Stimulated activated CD4-positive, alpha-beta T cell treated with anti-CD3 and anti-CD28 coated beads, Interleukin-1b, Interleukin-23, amount 100 ng/mL, for 24 hours (primary cell): ENCODE data around the gene SIGLEC9.

ENCODE experiments used
- DNase-seq, 4 experiments: peaks; one replicate each; pipeline ENCODE4 v3.0.0-alpha.2; 2020; ENCODE audit warnings: low read depth in 4 of 4, low spot score in 1 of 4

The SIGLEC9 gene

DNA sequence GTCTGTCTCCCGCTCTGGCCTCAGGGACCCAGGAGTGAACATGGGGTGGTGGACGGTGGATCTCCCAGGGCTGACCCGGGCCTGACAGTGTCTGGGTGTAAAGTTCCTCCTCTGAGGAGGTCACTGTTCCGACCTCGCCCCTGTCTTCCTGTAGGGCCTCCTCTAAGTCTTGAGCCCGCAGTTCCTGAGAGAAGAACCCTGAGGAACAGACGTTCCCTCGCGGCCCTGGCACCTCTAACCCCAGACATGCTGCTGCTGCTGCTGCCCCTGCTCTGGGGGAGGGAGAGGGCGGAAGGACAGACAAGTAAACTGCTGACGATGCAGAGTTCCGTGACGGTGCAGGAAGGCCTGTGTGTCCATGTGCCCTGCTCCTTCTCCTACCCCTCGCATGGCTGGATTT lies at the start of gene SIGLEC9:
Gene SIGLEC9, plus strand, starts transcription at position 178 of the 400 bp plus-strand sequence. Its CDS starts 69 bp downstream, at position 247.
- DNase-seq, result no peak

DNA sequence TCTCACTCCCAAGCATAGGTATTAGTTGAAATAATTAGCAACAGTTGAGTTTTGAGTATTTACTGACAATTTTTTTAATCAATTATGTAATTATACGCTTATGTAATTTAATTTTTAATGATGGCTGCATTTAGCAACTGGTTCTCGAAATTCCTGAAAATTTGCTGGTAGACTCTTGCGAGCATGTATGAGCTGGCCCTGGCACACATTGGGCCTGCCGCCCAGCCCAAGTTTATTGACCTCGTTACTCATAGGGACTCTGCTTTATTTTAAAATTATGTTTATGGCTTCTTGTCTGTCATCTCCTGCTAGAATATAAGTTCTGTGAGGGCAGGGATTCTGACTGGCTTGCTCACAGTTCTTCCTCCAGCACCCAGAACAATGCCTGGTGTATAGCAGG lies 48.7 kb upstream of the SIGLEC9 start:
- DNase-seq, result no peak

DNA sequence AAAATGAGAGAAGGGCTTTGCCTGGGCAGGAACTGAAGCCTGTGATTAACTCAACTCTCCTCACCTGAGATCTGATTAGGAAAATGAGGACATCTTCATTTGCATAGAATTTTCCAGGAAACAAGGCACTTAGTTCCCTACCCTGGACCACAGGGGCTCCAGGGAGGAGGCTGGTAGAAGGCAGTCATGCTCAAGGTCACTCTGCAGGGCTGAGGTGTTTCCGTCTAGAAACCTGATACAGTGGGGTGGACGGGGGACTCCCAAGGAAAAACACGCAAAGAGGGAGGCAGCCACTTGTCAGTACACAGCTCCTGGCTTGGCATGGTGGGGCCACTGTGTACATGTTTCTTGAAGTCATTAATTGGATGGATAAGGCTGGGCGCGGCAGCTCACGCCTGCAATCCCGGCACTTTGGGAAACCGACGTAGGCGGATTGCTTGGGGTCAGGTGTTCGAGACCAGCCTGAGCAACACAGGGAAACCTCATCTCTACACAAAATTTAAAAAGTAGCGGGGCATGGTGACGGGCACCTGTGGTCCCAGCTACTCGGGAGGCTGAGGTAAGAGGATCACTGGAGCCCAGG lies 48.0 kb upstream of the SIGLEC9 start:
- no peak for DNase-seq

DNA sequence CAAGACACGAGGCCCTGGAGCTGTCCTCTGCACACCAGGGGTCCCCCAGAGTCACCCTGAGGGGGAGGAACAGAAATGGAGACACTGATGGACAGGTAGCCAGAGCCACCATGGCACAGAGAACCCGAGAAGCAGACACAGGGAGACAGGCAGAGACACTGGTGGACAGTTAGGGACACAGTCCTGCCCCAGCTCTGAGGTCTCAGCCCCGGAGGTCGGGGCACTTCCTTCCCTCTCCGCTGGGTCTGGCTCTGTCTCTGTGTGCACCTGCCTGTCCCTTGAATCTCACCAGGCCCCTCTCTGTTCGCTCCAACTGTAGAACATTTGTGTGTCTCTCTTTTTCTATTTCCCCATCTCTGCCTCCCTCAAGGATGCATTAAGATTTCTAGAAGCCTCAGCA lies 46.6 kb upstream of the SIGLEC9 start:
- DNase-seq, result no peak

DNA sequence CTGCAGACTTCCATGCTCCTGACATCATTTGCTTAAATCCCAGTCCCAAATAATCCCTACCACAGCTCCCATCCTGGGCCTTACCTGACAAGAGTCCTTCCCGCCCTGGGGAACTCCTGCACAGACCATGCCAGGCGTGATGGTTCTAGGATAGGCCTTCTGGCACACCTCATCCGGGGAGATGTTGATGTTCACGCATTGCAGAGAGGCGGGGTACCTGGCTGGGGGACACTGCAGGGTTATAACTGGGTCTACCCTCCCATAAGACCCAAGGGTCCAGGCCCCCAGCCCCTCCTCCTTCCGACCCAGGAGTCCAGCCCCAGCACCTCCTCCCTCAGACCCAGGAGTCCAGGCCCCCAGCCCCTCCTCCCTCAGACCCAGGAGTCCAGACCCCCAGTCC lies 46.0 kb upstream of the SIGLEC9 start:
- no peak for DNase-seq

DNA sequence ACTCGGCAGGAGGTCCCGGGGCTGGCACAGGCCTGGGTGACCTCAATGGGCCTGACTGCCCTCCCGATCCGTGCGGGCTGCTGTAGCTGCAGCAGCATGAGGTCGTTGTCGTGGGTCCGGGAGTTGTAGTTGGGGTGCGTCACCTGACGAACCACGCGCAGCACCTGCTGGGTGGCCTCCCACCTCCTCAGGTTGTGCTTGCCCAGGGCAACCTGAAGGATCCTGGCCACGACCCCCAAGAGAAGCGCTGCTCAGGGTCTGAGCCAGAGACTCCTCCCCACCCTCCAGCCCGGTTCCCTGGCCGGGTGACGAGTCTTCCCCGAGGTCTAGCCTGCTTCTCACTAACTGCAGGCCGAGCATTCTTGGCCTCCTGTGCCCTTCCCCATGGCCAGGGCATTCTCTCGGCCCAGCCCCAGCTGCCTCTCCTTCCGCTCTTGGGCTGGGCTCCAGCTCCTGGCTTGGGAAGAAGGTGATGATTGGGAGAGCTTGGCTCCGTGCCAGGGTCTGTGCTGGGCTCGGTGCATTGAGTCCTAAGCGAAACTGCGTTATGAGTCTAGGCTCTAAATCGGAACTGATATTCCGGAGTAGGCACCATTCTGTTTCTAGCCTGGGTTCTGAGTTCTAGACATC lies 45.1 kb upstream of the SIGLEC9 start:
- no peak for DNase-seq

DNA sequence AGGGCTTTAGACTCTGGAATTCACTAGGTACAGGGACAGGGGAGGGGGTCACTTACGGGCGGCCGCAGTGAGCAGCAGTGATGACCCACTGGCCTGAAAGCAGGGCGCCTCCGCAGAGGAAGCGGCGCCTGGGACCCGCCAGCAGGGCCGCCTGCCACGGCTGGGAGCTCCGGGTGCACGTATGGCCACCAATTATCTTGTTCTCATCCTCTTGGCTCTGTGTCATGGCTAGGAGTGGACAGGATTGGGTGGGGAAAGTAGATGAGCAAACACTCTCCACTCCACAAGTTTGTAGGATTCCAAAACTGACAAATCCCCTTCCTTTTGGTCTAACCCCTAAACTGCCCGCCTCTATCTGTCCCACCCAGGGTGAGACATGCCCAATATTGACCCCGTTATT lies 43.2 kb upstream of the SIGLEC9 start:
- no peak for DNase-seq

DNA sequence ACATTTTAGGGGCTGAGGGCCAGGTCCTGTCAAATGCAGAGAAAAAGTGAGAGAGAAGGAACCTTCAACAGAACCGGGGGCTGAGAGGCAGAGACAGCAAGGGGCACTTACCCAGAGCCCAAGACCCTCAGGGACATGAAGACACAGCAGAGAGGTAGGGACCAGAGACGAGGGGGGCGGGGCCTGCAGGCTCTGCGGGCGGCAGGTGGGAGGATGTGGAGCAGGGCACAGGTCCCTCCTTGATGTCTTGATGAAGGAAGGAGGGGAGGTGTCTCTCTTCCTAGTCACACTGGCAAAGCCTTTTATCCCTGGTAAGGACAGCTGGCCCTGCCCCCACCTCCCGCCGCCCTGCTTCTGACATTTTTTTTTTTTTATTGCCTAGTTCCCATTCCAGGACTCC lies 42.1 kb upstream of the SIGLEC9 start, which contains the start of gene KLK14:
Gene KLK14, minus strand, starts transcription at position 277 of the 400 bp plus-strand sequence. Its CDS starts 273 bp downstream, at position 4.
- no peak for DNase-seq

DNA sequence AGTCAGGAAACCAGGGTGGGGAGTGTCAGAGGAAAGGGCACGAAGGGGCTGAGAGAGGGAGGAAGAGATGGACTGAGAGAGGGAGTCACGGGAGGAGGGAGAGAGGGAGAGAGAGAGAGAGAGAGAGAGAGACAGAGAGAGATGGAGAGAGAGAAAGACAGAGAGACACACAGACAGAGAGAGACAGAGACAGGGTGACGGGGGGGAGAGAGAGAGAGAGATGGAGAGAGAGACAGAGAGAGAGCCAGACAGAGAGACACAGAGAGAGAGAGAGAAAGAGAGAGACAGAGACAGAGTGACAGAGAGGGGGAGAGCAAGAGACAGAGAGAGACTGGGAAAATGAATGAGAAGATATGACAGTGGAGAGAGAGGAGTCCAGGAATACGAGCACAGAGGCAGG lies 41.5 kb upstream of the SIGLEC9 start:
- no peak for DNase-seq

DNA sequence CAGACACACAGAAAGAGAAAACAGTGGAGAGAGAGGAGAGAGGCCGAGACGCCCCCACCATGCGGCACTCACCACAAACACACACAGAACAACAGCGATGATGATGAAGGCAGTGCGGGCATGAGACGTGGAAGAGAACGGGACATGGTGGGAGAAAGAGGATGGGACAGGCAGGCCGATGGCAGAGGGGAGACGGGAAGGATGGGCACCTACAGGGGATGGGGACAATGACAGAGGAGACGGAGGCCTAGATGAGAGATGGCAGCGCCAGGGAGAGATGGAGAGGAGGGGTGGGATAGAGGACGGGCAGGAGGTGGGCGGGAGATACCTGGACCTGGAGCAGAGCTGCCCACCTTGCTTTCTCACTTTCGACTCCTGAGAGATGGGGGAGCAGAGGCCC lies 40.9 kb upstream of the SIGLEC9 start:
- DNase-seq, result no peak

DNA sequence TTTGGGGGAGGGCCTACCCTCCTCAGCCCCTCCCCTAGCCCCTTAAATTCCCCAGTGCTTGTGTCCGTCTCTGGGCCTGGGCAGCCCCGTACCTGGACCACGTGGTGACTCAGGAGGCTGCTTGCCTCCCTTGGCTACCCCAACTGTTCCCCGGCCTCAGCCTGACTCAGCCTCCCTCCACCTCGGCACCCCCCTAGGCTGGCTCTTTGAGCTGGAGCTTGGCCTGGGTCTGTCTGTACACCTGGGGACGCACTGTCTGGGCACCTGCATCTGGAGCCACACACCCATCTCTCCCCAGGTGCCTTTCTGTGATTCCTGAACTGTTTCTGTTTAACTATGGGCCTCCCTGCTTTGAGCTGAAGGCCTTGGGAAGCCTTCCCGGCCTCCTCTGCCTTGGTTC lies 40.2 kb upstream of the SIGLEC9 start:
- DNase-seq, result no peak

DNA sequence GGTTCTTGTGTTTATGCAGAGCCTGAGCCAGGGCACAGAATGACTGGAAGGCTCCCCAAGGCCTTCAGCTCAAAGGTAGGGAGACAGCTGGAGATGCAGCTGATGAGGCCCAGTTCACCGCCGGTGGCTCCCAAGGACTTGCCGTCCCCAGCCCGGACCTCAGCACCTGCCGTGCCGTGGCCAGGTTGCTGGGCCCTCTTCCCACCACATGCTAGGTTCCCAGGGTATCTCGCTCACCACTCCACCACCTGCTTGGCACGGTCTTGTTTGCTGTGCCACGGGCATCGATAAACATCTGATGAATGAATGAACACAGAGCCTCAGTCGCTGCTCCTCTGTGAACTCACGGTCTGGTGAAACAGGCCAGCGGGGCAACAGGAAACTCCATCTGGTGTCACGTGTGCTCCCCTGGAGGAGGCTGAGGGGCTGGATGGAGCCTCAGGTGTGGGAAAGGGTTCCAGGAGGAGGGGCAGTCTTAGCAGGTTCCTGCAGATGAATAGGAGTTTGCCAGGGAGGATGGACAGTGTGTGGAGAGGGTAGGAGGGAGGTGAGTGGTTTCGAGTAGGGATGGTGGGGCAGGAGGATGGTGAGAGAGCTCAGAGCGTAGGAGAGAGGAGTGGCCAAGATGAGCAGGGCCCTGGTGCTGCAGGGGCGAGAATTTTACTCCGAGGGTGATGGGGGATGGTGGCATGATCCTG lies 38.4 kb upstream of the SIGLEC9 start:
- DNase-seq, result no peak

DNA sequence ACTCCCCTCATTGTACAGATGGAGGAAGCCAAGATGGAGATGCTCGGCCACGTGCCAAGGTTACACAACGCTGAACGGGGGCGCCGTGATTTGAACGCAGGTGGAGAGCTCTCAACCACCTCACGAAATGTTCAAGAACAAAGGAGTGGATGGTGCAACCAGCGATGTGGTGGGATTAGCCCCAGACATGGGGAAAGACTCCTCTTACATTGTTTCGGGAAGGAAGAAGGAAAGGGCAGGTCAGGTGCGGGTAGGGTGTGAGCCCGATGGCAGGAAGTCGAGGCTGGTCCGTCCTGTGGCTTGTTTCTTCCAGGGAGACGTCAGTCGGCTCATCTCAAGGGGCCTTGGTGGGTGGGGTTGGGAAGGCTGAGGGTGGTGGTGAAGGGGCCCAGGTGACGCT lies 34.9 kb upstream of the SIGLEC9 start:
- no peak for DNase-seq

DNA sequence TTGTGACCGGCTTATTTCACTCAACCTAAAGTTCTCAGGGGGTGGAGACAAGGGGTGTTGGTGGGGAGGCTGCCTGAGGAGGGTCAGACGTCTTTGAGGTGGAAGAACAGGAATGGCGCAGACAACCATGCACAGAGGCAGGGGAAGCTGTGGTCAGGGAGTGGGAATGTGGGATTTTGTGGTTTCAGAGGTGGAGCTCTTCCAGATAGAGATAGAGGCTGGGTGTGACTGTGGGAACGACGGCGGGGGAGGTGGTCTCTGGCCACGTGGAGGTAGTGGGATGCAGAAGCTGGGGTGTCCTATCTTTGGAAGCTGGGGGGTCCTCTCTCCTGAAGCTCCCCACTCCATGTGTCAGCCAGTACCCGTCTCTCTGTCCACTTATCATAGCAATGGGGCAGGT lies 34.2 kb upstream of the SIGLEC9 start:
- DNase-seq, result no peak

DNA sequence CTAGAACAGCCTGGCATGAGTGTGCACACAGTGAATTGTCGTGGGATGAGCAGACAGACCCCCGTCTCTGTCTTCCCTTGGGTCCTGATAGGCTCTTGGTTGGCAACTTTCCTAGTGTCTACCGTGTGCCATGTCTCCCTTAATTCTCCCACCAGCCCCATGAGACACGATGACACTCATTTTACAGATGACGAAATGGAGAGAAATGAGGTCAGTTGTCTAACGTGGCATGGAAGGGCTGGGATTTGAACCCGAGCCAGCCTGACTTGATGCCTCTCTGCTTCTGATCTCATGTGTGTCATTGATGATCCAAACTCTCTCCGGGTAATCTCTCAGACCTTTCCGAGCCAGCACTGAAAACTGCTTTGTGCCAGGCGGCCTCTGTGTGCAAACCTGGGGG lies 33.6 kb upstream of the SIGLEC9 start:
- DNase-seq, result no peak

DNA sequence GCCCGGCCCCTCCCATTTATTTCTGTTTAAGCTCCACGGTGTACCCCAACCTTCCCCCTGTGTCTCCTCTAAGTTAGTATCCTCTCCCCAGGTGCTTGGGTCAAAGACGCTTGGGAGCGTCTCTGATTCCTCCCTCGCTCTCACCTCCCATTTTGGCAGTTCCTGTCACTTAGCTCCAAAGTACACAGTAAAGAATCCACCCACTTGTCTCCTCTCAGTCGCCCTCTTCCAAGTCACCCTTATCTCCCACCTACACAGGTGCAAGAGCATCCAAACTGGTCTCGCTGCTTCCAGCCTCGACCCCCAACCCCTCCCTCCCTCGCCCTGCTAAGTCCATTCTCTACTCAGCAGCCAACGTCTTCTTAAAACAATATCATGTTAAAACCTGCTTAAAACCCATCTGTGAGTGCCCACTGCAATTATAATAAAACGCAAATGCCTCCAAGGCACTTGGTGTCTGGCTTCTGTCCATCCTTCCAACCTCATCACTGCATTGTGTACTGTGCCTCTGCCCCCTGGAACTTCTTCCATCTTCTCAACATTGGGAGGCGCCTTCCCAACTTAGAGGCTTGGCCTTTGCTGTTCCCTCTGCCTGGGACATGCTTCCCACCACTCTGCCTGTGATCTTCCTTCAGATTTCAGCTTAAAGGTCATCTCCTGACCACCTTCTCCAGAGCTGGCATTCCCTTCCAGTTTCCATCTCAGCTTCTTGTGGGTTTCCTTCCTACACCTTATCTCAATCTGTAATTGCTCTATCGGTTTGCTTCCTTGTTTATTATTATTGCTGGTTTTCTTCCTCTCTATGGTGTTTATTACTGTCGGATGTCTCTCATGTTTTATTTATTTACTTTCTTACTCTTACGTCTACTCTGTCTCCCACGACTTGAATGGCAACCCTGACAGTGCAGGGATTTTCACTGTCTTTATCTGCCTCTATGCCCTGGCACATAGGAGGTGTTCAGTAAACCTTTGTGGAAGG lies 32.5 kb upstream of the SIGLEC9 start:
- DNase-seq, result no peak

DNA sequence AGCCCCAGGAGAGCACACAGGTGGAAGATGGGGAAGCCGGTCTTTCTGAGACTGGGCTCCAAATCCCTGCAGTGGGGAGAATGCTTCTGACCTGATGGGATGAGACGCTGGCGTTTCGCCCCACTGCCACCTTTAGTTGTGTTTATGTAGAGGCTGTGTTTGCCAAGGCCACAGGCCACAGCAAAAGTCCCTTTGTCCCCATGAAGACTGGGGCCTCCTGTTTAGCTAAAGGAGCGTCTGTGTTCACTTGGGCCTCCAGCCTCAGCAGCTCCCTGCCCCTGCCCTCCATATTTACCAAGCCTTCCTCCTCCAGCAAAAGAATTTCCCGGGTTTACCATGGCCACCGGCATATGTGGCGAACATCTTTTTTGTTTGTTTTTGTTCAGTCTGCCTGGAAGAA lies 31.6 kb upstream of the SIGLEC9 start:
- no peak for DNase-seq

DNA sequence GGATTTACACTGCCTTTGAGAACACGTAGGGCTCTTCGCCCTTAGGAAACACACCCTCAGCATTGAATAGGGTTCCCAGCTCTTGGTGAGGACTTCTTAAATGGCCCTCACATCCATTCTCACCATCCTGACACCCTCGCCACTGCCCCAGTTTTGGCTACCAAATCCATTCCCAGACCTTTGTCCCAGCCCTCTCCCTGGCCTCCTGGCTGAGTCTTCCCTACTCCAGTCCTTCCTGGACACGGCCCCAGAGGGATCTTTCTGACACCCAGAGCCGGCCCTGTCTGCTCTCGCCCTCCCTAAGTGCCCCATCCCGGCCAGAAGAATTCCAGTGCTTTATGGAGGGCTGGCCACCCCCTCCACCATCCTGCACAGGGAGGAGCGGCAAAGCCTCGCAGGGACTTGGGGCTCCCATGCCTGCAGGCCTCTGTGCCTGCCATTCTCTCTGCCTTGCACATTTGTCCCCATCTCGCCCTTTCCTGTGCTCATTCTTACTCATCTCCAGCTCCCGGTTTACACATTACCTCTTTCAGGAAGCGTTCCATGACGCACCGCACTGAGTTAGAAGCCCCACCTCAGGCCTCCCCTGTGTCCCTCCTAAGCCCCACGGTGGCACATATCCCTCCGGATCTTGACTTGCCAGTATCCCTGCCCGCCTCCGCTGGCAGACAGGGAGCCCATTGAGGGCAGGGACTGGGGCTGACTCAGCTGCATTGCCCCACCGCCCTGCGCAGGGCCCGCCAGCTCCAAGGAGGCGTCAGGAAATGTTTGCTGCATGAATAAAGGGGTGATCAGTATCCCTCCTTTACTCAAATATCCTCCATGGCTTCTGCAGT lies 31.0 kb upstream of the SIGLEC9 start:
- no peak for DNase-seq

DNA sequence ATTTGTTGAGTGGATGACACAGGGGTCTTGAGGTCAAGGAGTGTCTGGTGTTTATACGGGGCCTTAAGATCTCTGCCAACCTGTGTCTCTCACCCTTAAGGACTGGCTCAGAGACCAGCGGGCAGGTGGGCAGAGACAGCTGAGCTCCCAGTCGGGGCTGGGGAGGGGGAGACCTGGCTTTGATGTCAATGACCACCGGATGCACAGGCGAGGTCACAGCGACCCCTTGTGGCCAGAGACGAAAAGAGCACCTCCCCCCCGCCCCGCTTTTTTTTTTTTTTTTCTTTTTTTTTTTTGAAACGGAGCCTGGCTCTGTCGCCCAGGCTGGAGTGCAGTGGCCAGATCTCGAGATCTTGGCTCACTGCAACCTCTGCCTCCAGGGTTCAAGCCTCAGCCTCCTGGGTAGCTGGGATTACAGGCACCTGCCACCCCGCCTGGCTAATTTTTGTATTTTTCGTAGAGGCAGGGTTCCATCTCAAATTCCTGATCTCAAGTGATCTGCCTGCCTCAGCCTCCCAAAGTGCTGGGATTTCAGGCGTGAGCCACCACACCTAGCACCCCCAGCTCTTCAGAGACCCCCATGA lies 29.9 kb upstream of the SIGLEC9 start:
- peak in 1 of 4 experiments; percentile 22 for DNase-seq
